Measurements from ENCODE around the gene PIK3R5. TPM values are rescaled to one million over a fixed set of nuclear protein-coding genes. Genes with fewer than 3 reads are reported as not detected.

The PIK3R5 gene
- total RNA-seq, 1 donor = 184 TPM

DNA sequence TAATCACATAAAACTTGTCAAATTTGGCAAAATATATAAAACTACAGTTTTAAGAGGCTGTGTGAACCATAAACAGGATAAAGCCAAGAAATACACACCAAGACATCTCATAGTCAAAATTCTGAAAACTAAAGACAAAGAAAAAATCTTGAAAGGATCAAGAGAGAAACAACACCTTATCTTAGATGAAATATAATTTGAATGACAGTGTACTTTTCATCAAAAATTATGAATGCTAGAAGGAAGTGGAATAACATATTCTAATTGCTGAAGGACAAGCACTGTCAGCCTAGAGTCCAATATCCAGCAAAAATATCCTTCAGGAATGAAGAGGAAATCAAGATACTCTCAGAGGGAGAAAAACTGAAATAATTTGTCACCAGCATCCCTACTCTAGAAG is 37.2 kb downstream of the PIK3R5 start:
- H3K4me1 ChIP-seq (ENCODE audit: insufficient read depth, low read length) = peaks cover 42% of the 10 kb centered on the region
- H3K27me3 ChIP-seq (ENCODE audit: insufficient read depth, low read length) = no peaks in the 10 kb centered on the region
- H3K4me3 ChIP-seq (ENCODE audit: low read length) = no peak overlapping the region
- peaks cover 25% of the 10 kb centered on the region for H3K9me3 ChIP-seq (ENCODE audit: low read depth, low read length)

DNA sequence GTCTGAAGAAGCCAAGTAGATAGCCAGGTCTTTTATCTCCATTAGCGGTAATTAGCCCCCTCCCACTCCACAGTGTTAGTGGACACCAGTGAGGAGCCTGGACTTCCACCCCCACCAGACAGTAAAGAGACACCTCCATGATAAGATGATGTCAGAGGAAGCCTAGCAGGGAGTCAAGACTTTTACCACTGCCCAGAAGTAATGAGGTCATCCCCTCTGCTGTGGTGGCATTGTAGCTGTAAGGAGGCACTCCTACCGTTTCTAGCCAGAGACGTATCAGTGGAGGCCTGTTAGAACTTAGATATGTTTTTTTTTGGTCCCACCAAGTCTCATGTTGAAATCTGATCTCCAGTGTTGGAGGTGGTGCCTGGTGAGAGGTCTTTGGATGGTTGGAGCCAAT is 38.1 kb downstream of the PIK3R5 start:
- H3K9me3 ChIP-seq (ENCODE audit: low read depth, low read length) = peaks cover 25% of the 10 kb centered on the region
- H3K4me3 ChIP-seq (ENCODE audit: low read length) = no peak overlapping the region
- H3K4me1 ChIP-seq (ENCODE audit: insufficient read depth, low read length) = peaks cover 52% of the 10 kb centered on the region
- no peaks in the 10 kb centered on the region for H3K27me3 ChIP-seq (ENCODE audit: insufficient read depth, low read length)

DNA sequence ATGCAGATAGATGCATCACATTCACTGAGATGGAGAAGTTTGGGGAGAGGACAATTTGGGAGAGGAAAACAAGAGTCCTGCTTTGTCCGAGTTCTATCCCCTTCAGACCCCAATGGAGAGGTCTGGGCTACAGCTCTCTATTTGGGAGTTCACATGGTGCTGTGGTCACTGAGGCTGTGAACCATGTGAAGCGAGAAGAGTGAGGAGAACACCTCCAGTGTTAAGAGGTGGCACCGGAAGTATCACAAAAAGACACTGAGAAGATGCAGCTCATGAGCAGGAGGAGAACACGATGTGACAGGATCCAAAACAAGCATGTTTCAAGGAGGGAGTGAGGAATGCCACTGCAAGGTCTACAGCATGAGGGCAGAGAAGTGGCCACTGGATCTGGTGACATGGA is 39.7 kb downstream of the PIK3R5 start:
- H3K4me3 ChIP-seq (ENCODE audit: low read length) = no peak overlapping the region
- H3K9me3 ChIP-seq (ENCODE audit: low read depth, low read length) = peaks cover 25% of the 10 kb centered on the region
- H3K4me1 ChIP-seq (ENCODE audit: insufficient read depth, low read length) = peaks cover 51% of the 10 kb centered on the region
- H3K27me3 ChIP-seq (ENCODE audit: insufficient read depth, low read length) = no peaks in the 10 kb centered on the region

DNA sequence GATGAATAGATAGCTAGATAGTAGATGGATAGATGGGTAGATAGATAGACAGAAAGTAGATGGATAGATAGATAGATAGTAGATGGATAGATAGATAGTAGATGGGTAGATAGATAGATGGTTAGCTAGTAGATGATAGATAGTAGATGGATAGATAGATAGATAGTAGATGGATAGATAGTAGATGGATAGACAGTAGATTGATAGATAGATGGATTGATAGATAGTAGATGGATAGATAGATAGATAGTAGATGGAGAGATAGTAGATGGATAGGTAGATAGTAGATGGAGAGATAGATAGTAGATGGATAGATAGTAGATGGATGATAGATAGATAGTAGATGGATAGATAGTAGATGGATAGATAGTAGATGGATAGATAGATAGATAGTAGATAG is 40.4 kb downstream of the PIK3R5 start:
- H3K4me3 ChIP-seq (ENCODE audit: low read length) = no peak overlapping the region
- no peaks in the 10 kb centered on the region for H3K27me3 ChIP-seq (ENCODE audit: insufficient read depth, low read length)
- peaks cover 52% of the 10 kb centered on the region for H3K4me1 ChIP-seq (ENCODE audit: insufficient read depth, low read length)
- peaks cover 25% of the 10 kb centered on the region for H3K9me3 ChIP-seq (ENCODE audit: low read depth, low read length)

DNA sequence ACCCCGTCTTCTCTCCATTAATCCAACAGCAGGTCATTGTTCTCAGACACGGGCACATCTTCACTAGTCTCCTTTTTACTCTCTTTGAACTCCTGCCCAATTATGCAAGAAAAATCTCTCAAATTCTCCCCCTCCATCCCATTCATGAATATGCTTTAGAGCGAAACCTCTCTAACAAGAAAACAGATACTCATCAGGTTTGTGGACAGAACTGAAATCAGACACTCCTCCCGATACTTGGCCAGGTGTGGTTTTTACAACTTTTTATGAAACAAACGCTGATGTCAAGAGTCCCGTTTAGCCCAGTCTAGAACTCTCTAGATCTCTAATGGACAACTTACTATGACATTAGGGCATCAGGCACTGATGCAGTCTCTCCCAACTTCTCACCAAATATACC is 40.9 kb downstream of the PIK3R5 start:
- Histone ChIP-seq H3K27me3 (ENCODE audit: insufficient read depth, low read length) (no peaks in the 10 kb centered on the region), H3K4me1 (ENCODE audit: insufficient read depth, low read length) (peaks cover 53% of the 10 kb centered on the region), H3K9me3 (ENCODE audit: low read depth, low read length) (peaks cover 22% of the 10 kb centered on the region), H3K4me3 (ENCODE audit: low read length) (no peak overlapping the region)

DNA sequence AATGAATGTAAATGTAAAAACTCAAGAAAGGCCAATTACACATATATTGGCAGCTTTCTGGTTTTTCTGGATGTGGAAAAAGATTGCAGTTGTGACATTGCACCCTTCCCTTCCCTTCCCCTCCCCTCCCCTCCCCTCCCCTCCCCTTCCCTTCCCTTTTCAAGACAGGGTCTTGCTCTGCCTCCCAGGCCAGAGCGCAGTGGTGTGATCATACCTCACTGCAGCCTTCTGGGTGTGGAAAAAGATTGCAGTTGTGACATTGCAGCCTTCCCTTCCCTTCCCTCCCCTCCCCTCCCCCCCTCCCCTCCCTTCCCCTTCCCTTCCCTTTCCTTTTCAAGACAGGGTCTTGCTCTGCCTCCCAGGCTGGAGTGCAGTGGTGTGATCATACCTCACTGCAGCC is 41.7 kb downstream of the PIK3R5 start:
- H3K9me3 ChIP-seq (ENCODE audit: low read depth, low read length) = peaks cover 13% of the 10 kb centered on the region
- H3K4me3 ChIP-seq (ENCODE audit: low read length) = no peak overlapping the region
- peaks cover 53% of the 10 kb centered on the region for H3K4me1 ChIP-seq (ENCODE audit: insufficient read depth, low read length)
- H3K27me3 ChIP-seq (ENCODE audit: insufficient read depth, low read length) = no peaks in the 10 kb centered on the region

DNA sequence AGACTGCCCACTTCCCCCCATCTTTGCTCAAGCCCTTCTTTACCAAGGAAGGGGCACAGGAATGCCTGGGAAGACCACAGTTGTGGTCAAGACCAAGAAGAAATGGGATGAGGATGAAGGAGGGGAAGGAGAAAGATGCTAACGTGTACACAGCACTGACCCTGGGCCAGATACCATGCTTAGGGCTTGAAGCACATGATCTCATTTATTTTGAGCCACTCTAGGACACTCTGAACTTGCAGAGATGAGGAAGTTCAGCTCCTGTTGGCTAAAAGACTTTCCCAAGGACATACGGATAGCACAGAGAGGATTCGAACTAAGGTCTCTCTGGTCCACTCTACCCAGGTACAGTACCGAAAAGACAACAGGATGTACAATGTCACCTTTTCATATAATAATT is 42.6 kb downstream of the PIK3R5 start:
- H3K27me3 ChIP-seq (ENCODE audit: insufficient read depth, low read length) = no peaks in the 10 kb centered on the region
- no peak overlapping the region for H3K4me3 ChIP-seq (ENCODE audit: low read length)
- peaks cover 5% of the 10 kb centered on the region for H3K9me3 ChIP-seq (ENCODE audit: low read depth, low read length)
- peaks cover 53% of the 10 kb centered on the region for H3K4me1 ChIP-seq (ENCODE audit: insufficient read depth, low read length)

DNA sequence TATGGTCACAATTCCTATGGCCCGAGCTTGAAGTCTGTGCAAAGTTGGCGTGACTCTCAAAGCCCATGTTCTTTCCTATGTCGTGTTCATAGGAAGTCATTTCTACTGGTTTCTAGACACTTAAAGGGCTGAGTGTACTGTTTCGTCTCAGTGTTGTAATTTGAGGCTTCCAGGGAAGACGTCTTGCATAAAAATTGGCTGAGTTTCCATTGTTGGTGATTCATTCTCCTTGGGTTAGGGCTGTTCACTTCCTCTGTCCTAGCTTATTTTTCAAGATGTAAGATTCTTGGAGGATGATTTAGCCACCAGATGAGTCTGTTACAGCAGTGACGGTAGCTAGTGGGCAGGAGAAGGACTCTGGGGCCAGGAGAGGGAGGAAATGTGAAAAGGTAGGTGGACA is 43.1 kb downstream of the PIK3R5 start:
- no peaks in the 10 kb centered on the region for H3K27me3 ChIP-seq (ENCODE audit: insufficient read depth, low read length)
- peaks cover 51% of the 10 kb centered on the region for H3K4me1 ChIP-seq (ENCODE audit: insufficient read depth, low read length)
- H3K9me3 ChIP-seq (ENCODE audit: low read depth, low read length) = peaks cover under 1% of the 10 kb centered on the region
- H3K4me3 ChIP-seq (ENCODE audit: low read length) = no peak overlapping the region

DNA sequence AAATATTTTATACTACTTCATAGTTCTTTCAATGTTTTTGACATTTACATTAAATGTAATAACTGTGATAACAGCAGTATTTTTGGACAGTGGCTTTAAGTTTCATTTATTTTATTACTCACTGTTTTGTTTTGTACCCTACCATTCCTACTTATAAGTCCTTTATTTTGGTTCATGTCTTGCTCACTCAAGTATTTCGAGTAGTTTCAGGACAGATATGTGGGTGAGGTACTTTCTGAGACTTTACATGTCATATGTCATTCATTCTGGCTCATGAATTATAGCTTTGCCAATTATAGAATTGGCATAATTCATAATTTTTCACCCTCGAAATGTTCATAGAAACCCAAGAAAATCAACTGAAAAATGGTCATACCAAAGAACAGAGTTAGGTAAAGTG is 44.4 kb downstream of the PIK3R5 start:
- peaks cover 50% of the 10 kb centered on the region for H3K4me1 ChIP-seq (ENCODE audit: insufficient read depth, low read length)
- no peak overlapping the region for H3K4me3 ChIP-seq (ENCODE audit: low read length)
- H3K9me3 ChIP-seq (ENCODE audit: low read depth, low read length) = no peaks in the 10 kb centered on the region
- no peaks in the 10 kb centered on the region for H3K27me3 ChIP-seq (ENCODE audit: insufficient read depth, low read length)

DNA sequence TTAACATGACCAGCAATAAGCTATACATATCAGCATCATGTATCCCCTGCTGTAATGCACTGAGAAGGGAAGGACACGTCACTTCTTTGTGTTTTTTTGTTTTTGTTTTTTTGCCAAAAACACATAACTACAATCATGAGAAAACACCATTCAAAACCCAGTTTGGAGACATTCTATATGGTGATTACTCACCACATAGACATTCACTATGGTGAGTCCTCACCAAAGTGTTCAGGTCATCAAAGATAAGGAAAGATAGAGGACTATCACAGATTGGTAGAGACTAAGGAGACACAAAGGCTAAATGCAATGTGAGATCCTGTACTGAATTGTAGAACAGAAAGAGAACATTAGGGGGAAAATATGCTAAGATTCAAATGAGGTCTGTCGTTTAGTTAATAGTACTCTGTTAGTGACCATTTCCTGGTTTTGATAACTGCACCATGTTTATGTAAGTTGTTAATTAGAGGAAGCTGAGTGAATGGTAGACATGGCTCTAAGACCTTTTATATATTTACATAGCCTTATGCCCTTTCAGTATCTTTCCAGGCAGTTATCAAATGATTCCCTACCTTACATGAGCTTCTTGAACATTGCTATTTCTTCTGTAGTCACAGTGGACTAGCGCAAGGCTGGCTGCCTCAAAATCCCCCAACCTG is 46.6 kb downstream of the PIK3R5 start:
- Histone ChIP-seq H3K4me1 (ENCODE audit: insufficient read depth, low read length) (peaks cover 51% of the 10 kb centered on the region), H3K4me3 (ENCODE audit: low read length) (no peak overlapping the region), H3K27me3 (ENCODE audit: insufficient read depth, low read length) (no peaks in the 10 kb centered on the region), H3K9me3 (ENCODE audit: low read depth, low read length) (no peaks in the 10 kb centered on the region)

DNA sequence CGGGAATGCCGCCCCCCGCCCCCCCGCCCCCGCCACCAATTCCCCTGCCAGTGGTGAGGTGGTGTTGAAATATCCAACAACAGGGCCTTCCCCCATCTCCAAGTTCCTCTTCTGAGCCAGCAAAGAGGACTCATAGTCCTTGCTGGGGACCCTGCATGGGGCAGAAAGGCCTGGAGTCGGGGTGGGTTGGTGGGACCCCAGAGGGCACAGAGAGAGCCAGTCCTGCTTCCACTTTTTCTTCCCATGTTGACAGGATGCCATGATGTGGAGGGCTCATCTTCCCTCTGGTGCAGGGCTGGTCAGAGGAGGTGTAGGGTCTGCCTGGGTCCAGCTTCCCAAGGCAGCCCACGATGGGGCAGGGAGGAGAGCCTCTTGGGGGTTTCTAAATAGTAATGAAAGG is 49.0 kb downstream of the PIK3R5 start:
- Histone ChIP-seq H3K9me3 (ENCODE audit: low read depth, low read length) (no peaks in the 10 kb centered on the region), H3K4me3 (ENCODE audit: low read length) (no peak overlapping the region), H3K27me3 (ENCODE audit: insufficient read depth, low read length) (no peaks in the 10 kb centered on the region), H3K4me1 (ENCODE audit: insufficient read depth, low read length) (peaks cover 41% of the 10 kb centered on the region)

DNA sequence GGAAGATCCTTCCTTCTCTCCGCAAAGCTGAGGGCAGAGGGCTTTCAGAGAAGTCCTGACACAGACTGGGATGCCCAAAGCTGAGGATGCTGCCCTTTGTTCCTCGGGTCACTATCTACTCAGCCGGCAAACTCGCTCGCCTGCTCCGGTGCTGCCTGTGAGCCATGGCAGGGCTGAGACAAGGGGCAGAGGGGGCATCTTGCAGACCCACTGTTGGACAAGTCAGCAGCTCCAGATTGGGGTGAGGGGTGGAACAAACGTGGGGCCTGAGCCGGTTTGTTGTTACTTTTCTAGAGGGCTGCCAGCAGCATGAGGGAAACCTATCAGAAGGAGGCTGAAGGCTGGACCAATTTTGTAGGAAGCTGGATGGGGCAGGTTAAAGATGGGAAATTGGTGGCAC is 51.0 kb downstream of the PIK3R5 start:
- peaks cover 36% of the 10 kb centered on the region for H3K4me1 ChIP-seq (ENCODE audit: insufficient read depth, low read length)
- H3K4me3 ChIP-seq (ENCODE audit: low read length) = no peak overlapping the region
- no peaks in the 10 kb centered on the region for H3K27me3 ChIP-seq (ENCODE audit: insufficient read depth, low read length)
- no peaks in the 10 kb centered on the region for H3K9me3 ChIP-seq (ENCODE audit: low read depth, low read length)

DNA sequence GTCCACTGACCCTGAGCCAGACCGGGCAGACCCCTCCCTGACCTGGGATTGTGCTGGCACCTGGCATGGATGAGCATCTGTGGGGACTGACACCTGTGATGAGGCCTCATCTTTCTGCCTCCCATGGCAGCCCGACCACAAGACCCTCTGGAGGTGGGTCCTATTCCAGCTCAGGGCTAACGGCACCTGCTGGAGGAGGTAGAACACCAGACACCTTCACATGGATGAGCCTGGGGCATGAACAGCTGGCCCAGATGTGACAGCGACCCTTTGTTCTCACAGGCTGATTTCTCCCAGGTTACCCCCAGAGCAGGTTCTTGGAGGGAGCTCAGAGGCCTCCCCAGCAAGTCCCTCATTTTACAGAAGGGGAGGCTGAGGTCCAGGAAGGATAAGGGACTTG is 51.6 kb downstream of the PIK3R5 start:
- no peaks in the 10 kb centered on the region for H3K27me3 ChIP-seq (ENCODE audit: insufficient read depth, low read length)
- no peak overlapping the region for H3K4me3 ChIP-seq (ENCODE audit: low read length)
- H3K9me3 ChIP-seq (ENCODE audit: low read depth, low read length) = no peaks in the 10 kb centered on the region
- H3K4me1 ChIP-seq (ENCODE audit: insufficient read depth, low read length) = peaks cover 36% of the 10 kb centered on the region

DNA sequence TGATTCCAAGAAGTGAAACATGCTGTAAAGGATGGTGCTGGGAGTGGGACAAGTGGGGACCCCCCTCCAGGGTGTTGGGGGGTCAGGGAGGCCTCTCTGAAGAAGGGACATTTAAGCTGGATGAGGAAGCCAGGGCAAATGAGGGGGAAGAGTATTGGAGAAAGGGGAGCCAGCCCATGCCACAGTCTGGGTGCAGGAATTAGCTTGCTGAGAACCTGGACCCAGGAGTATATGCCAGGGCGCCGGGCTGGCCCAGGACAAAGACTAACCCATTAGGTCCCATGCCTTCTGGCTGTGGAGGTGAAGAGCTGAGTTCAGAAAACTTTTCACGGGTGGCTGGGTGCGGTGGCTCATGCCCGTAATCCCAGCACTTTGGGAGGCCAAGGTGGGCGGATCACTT is 52.4 kb downstream of the PIK3R5 start:
- peaks cover 36% of the 10 kb centered on the region for H3K4me1 ChIP-seq (ENCODE audit: insufficient read depth, low read length)
- H3K4me3 ChIP-seq (ENCODE audit: low read length) = no peak overlapping the region
- no peaks in the 10 kb centered on the region for H3K27me3 ChIP-seq (ENCODE audit: insufficient read depth, low read length)
- H3K9me3 ChIP-seq (ENCODE audit: low read depth, low read length) = no peaks in the 10 kb centered on the region

DNA sequence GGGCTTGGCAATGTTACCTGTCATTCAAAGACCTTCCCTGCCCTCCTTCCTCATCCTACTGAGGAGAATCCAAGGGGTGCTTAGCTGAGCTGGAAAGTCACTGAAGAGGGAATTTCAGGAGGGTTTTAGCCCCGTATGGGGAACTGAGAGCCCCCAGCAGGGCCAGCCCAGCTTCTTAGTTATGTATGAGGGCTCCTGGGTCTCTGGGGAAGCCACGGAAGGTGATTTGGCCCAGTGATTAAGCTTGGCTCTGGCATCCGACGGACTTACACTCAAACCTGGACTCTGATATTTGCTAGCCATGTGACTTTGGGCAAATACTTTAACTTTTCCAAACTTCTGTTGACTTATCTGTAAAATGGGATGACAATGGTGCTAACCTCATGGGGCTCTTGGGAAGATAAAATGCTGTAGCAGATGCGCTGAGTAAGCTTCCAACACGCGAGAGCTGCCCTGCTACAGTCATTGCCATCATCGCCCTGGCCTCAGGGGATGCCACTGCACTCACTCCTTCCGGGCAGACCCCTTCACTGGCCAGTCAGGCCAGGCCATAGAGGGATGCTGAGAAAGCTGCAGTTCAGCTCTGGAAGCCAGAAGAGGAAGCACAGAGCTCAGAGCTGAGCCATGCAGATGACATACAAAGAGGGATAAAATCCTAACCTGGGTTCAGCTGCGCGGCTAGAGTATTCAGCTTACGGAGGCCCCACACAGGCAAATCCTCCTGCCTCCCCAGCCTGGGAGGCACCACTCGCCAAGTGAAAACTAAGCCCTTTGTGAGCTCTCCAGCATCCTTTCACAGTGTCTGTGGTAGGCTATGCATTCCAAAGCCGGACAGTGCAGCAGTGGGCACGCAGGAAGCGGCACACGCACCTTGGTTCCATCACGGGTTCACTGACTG is 53.2 kb downstream of the PIK3R5 start:
- no peak overlapping the region for H3K4me3 ChIP-seq (ENCODE audit: low read length)
- peaks cover 36% of the 10 kb centered on the region for H3K4me1 ChIP-seq (ENCODE audit: insufficient read depth, low read length)
- H3K27me3 ChIP-seq (ENCODE audit: insufficient read depth, low read length) = no peaks in the 10 kb centered on the region
- H3K9me3 ChIP-seq (ENCODE audit: low read depth, low read length) = no peaks in the 10 kb centered on the region

Measured in mononuclear cell (primary cell).